MM.1S (cell line): Measurements from ENCODE around the gene IQUB.

Source experiments
- DNase-seq: peaks from one replicate; pipeline ENCODE4 v3.0.0-alpha.2; 2015
- H2AFZ ChIP-seq: fragments of 300-600 bp; sonication (generic); 2 replicates; pipeline ENCODE4 v1.6.0; 2016; ENCODE audit warnings: antibody characterized with exemption, low read length
- H3F3A ChIP-seq: fragments of 300-600 bp; sonication (generic); 2 replicates; pipeline ENCODE4 v1.6.1; 2016; ENCODE audit warnings: mild to moderate bottlenecking, antibody characterized with exemption, low read length, moderate library complexity, mixed read lengths; ENCODE audit not compliant: insufficient read depth
- H3K27ac ChIP-seq: fragments of 300-600 bp; sonication (generic); 2 replicates; pipeline ENCODE4 v1.5.1; 2016; ENCODE audit warnings: mild to moderate bottlenecking, low read length
- H3K27me3 ChIP-seq: fragments of 300-600 bp; sonication (generic); replicated peaks from 2 replicates; pipeline ENCODE4 v1.6.0; 2016; ENCODE audit warnings: low read length; ENCODE audit not compliant: insufficient read depth
- H3K36me3 ChIP-seq: fragments of 300-600 bp; sonication (generic); replicated peaks from 2 replicates; pipeline ENCODE4 v1.6.1; 2016; ENCODE audit warnings: mild to moderate bottlenecking, low read length, mixed read lengths; ENCODE audit not compliant: insufficient read depth
- H3K4me1 ChIP-seq: fragments of 300-600 bp; sonication (generic); 2 replicates; pipeline ENCODE4 v1.6.1; 2016; ENCODE audit warnings: low read length, mixed read lengths
- H3K4me2 ChIP-seq: fragments of 300-600 bp; sonication (generic); 2 replicates; pipeline ENCODE4 v1.6.0; 2016; ENCODE audit warnings: low read depth, low read length
- H3K4me3 ChIP-seq: fragments of 300-600 bp; sonication (generic); 2 replicates; pipeline ENCODE4 v1.5.1; 2016; ENCODE audit warnings: low read length, mixed read lengths
- H3K79me2 ChIP-seq: fragments of 300-600 bp; sonication (generic); 2 replicates; pipeline ENCODE4 v1.6.1; 2016; ENCODE audit warnings: mixed run types, low read length, mixed read lengths
- H3K9ac ChIP-seq: fragments of 300-600 bp; sonication (generic); 2 replicates; pipeline ENCODE4 v1.6.1; 2016; ENCODE audit warnings: low read length, mixed read lengths
- H3K9me2 ChIP-seq: fragments of 300-600 bp; sonication (generic); replicated peaks from 2 replicates; pipeline ENCODE4 v1.6.1; 2016; ENCODE audit warnings: mild to moderate bottlenecking, low read length, mixed read lengths; ENCODE audit not compliant: insufficient read depth
- H3K9me3 ChIP-seq: fragments of 300-600 bp; sonication (generic); replicated peaks from 2 replicates; pipeline ENCODE4 v1.6.1; 2016; ENCODE audit warnings: mild to moderate bottlenecking, low read length, mixed read lengths; ENCODE audit not compliant: insufficient read depth
- H4K20me1 ChIP-seq: fragments of 300-600 bp; sonication (generic); 2 replicates; pipeline ENCODE4 v1.6.1; 2016; ENCODE audit warnings: mild to moderate bottlenecking, low read length, moderate library complexity, mixed read lengths; ENCODE audit not compliant: insufficient read depth
- CTCF ChIP-seq: fragments of 300-600 bp; sonication (generic); IDR thresholded peaks from 2 replicates; pipeline ENCODE4 v1.5.1; 2016; ENCODE audit warnings: antibody characterized with exemption, low read length, mixed read lengths
- EZH2 ChIP-seq: fragments of 300-600 bp; sonication (generic); optimal IDR thresholded peaks from 2 replicates; pipeline ENCODE3; 2017; ENCODE audit warnings: low read depth, mild to moderate bottlenecking, antibody characterized with exemption, low read length, mixed read lengths
- EZH2phosphoT487 ChIP-seq: fragments of 300-600 bp; sonication (generic); IDR thresholded peaks from 2 replicates; pipeline ENCODE4 v1.6.1; 2018; ENCODE audit warnings: antibody characterized with exemption, low read length

The IQUB gene

GRCh38 chr7:123505221-123505620, 29.2 kb downstream of the IQUB start:
- Histone ChIP-seq H3K9me2 (no peaks in the 10 kb centered on the region), H4K20me1 (no peaks in the 10 kb centered on the region), H2AFZ (no peak overlapping the region), H3K4me1 (no peaks in the 10 kb centered on the region), H3K9me3 (no peaks in the 10 kb centered on the region), H3K4me3 (no peak overlapping the region), H3K4me2 (no peak overlapping the region), H3K36me3 (no peaks in the 10 kb centered on the region), H3K9ac (no peak overlapping the region), H3K27ac (no peak overlapping the region), H3F3A (no peaks in the 10 kb centered on the region), H3K79me2 (no peaks in the 10 kb centered on the region), H3K27me3 (no peaks in the 10 kb centered on the region)
- DNase-seq = no peak
- TF ChIP-seq CTCF (no peak), EZH2phosphoT487 (no peak), EZH2 (no peak)

DNA sequence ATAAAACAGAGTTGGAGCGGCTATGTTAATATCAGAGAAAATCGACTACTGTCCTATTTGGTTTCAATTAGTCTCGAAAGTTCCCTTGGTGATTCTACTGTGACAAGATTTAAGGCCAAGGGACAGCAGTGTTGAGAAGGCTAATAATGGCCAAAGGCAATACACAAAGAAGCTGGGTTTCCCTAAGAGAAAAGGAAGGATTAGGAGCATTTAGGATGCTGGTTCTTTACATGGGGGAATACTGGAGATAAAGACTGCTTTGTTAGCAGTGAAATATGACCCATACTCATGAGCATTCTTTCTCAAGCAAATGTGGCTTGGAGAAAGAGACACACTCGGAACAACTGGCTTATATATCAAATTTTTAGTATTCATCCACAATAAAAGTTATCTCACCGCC, 32.2 kb downstream of the IQUB start:
- Histone ChIP-seq H3K27me3 (no peaks in the 10 kb centered on the region), H4K20me1 (no peaks in the 10 kb centered on the region), H3F3A (no peaks in the 10 kb centered on the region), H3K9me2 (no peaks in the 10 kb centered on the region), H2AFZ (no peak overlapping the region), H3K4me2 (no peak overlapping the region), H3K79me2 (no peaks in the 10 kb centered on the region), H3K9ac (no peak overlapping the region), H3K27ac (no peak overlapping the region), H3K36me3 (no peaks in the 10 kb centered on the region), H3K4me1 (no peaks in the 10 kb centered on the region), H3K9me3 (no peaks in the 10 kb centered on the region), H3K4me3 (no peak overlapping the region)
- no peak for DNase-seq
- TF ChIP-seq EZH2 (no peak), EZH2phosphoT487 (no peak), CTCF (no peak)

GRCh38 chr7:123500878-123501489, 33.4 kb downstream of the IQUB start:
- Histone ChIP-seq H4K20me1 (no peaks in the 10 kb centered on the region), H3K36me3 (no peaks in the 10 kb centered on the region), H3F3A (no peaks in the 10 kb centered on the region), H3K79me2 (no peaks in the 10 kb centered on the region), H3K9ac (no peak overlapping the region), H3K9me2 (no peaks in the 10 kb centered on the region), H3K27me3 (no peaks in the 10 kb centered on the region), H3K4me1 (no peaks in the 10 kb centered on the region), H3K4me2 (no peak overlapping the region), H3K27ac (no peak overlapping the region), H3K9me3 (no peaks in the 10 kb centered on the region), H2AFZ (no peak overlapping the region), H3K4me3 (no peak overlapping the region)
- TF ChIP-seq EZH2phosphoT487 = no peak
- TF ChIP-seq CTCF = no peak
- no peak for TF ChIP-seq EZH2
- no peak for DNase-seq
